GM18502 (cell line): ENCODE data around the gene PNPLA8.
"Not testable (repeated sequence)": the region's sequence is repeated elsewhere in the genome, so short reads cannot be mapped to it uniquely, and the experiment has no call there.

Source experiments
- ATAC-seq: cut with Tn5 transposase; IDR thresholded peaks from one replicate; pipeline ENCODE4 v1.9.1; 2021; ENCODE audit warnings: mild to moderate bottlenecking; ENCODE audit not compliant: unreplicated experiment, poor library complexity

PNPLA8 gene

DNA sequence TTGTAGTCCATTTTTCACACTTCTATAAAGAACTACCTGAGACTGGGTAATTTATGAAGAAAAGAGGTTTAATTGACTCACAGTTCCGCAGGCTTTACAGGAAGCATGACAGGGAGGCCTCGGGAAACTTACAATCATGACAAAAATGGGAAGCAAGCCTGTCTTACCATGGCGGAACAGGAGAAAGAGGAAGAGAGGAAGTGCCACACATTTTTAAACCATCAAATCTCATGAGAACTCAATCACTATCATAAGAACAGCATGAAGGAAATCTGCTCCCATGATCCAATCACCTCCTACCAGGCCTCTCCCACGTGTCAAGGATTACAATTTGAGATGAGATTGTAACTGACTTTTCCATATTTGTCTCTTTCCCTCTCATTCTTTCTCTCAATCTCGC lies 9.3 kb upstream of the PNPLA8 start:
- no peak for ATAC-seq

DNA sequence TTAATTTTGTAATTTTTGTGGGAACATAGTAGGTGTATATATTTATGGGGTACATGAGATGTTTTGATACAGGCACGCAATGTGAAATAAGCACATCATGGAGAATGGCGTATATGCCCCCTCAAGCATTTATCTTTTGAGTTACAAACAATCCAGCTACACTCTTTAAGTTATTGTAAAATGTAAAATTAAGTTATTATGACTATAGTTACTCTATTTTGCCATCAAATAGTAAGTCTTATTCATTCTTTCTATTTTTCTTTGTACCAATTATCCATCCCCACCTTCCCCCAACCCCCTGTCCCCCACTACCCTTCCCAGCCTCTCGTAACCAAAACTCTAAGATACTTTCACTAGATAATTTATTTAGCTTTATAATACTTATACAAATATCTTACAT lies 7.8 kb upstream of the PNPLA8 start:
- no peak for ATAC-seq

DNA sequence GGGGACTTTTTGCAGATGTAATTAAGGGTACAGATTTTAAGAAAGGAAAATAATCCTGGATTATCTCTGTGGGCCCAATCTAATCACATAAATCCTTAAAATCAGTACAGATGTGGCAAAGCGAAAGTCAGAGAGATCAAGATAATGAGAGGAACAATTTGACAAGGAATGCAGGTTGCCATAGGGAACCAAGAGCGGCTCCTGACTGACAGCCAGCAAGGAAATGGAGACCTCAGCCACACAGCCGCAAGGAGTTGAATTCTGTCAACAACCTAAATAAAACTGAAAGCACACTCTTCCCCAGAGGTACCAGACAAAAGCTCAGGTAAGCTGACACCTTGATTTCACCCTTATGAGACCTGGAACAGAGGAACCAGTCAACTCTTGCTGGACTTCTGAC lies 3.4 kb upstream of the PNPLA8 start:
- no peak for ATAC-seq

DNA sequence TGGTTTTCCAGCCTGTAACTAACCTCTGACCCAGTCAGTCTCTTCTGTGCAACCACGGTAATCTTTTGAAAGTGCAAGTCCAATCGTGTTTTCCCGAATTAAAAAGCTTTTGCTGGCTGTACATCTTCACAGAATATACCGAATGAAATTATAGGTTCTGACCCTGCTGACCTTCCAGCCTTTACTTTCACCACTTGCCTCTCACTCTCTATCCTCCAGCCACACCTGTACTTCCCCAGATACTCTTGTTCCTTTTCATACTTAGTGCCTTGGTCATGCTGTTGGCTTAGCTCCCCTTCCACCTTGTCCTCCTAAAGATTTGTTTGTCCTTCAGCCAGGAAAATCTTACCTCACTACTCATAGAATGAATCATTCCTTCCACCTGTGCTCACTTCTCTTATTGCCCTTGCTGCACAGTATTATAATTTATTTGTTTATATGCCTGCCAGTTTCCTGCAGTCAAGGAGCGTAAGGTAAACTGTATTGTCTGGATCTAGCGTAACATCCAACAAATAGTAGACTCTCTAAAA lies 2.3 kb upstream of the PNPLA8 start:
- ATAC-seq = no peak

DNA sequence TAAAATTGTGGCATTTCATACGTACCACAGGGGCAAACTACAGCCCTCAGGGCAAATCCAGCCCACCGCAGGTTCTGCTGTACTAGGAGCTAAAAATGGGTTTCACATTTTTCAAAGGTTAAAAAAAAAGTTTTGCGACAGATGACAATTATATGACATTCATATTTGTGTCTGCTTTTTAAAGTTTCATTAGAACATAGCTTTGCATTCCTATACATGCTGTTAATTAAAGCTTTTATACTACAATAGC lies 758 bp upstream of the PNPLA8 start:
- ATAC-seq = no peak

DNA sequence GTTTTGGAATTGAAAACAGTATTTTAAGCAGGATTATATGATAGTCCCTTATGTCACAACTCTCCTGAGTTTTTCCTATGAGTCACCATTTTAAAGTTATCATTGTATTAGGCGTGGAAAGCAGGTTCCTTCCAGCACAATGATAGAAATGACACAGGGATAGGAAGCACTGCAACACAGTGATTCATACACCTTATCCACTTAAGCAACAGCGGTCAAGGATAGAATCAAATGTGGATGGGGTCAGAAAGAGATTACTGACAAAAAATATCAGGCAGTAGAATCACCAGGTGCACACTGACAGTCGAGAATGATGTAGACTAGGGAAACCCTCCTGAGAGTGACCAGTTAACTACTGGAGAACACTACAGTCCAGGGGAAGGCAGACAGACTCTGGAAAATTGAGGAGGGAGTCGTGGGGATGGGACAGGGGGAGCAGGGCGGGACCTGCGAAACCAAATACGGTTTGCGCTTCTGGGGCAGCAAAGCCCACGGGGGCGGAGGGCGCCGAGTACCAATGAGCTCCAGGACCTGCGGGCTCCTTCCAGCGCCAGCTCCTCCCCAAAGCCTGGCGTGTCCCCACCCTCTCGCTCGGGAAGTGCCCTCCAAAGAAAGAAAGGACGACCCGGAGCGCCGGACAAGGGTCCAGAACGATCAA lies 479 bp downstream of the PNPLA8 start:
- ATAC-seq = peak; percentile 53

DNA sequence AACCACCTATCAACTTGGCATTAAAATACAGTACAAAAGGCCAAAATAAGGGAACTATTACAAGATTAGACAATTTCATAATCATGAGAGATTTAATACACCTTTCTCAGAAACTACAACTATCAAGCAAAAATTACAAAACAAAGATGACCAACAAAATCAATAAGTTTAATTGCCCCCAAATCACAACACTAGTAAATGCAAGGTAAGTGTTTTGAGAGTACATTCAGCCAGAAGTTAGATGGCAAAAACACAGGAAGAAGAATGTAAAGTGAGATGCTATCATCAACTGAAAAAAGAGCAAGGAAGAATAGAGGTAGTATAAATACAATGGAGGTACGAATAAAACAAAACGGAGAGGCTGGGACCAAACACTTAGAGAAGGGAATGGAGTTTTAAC lies 3.2 kb downstream of the PNPLA8 start:
- ATAC-seq = no peak

DNA sequence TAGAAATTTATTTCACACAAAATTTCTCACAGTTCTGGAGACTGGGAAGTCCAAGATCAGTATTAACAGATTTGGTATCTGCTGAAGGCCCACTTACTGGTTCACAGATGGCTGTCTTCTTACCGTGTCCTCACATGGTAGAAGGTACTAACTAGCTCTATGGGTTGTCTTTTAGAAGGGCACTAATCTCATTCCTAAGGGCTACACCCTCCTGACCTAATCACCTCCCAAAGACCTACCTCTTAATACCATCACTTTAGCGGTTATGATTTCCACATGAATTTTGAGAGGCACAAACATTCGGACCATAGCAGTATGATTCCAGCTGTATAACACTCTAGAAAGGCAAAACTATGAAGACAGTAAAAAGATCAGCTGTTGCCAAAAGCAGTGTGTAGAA lies 8.0 kb downstream of the PNPLA8 start:
- no peak for ATAC-seq

DNA sequence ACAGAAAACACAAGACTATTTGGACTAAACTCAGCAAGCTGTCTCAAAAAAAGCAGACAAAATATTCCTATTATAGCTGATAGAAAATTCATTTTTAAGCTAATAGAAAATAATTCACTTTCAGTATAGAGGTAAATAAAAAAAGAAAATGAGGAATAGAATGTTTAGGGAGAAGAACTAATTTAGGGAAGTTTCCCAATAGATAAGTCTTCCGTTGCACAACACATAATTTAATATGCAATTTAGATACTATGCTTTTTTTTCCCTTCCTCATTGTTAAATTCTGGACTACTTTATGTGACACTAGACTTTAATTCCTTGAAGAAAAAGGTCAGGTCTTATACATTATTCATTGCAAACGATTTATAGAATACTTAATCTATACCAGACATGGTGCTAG lies 10.3 kb downstream of the PNPLA8 start:
- no peak for ATAC-seq

DNA sequence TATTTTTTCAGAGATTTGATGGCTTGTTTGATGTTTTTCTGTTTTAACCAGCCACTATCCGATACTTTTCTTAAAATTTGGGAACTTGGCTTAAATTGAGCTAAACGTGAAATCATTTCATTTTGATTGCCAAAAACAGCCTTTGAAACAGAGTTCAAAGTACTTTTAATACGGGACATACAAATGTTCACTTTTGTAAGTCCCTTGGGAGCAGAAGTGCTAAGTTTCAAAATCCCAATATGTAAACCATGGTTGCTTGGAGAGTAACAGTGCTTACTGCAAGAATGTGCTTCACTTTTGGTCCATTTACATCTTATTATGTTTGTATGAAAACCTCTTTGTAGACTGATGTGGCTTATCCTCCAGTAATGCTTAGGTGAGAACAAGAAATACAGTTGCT lies 10.9 kb downstream of the PNPLA8 start:
- ATAC-seq = no peak

DNA sequence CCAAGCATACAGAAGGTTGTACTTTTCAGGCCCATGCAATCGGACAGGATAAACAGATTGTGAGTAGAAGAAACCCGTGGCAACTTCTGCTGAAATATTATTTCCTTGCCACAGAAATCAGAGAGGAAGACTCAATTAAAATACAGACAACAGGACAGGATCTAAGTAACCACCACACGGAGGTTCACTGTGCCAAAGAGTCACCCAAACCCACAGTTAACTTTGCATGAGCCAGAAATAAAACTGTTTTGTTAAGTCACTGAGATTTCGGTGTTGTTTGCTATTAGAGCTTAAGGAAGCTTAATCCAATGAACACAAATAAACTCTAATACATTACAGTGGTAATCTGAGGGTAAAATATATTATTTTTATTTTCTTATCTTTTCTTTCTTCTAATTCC lies 14.0 kb downstream of the PNPLA8 start:
- ATAC-seq = no peak

DNA sequence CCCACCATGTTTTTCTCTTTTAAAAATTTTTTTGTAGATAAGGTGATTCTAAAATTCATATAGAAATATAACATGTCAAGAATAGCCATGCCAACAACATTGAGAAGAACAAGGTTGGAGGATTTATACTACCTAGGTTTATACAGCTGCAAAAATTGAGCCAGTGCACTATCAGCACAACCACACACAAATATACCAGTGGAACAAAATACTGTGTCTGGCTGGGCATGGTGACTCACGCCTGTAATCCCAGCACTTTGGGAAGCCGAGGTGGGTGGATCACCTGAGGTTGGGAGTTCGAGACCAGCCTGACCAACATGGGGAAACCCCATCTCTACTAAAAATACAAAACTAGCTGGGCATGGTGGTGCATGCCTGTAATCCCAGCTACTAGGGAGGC lies 21.4 kb downstream of the PNPLA8 start:
- ATAC-seq = not testable (repeated sequence)

DNA sequence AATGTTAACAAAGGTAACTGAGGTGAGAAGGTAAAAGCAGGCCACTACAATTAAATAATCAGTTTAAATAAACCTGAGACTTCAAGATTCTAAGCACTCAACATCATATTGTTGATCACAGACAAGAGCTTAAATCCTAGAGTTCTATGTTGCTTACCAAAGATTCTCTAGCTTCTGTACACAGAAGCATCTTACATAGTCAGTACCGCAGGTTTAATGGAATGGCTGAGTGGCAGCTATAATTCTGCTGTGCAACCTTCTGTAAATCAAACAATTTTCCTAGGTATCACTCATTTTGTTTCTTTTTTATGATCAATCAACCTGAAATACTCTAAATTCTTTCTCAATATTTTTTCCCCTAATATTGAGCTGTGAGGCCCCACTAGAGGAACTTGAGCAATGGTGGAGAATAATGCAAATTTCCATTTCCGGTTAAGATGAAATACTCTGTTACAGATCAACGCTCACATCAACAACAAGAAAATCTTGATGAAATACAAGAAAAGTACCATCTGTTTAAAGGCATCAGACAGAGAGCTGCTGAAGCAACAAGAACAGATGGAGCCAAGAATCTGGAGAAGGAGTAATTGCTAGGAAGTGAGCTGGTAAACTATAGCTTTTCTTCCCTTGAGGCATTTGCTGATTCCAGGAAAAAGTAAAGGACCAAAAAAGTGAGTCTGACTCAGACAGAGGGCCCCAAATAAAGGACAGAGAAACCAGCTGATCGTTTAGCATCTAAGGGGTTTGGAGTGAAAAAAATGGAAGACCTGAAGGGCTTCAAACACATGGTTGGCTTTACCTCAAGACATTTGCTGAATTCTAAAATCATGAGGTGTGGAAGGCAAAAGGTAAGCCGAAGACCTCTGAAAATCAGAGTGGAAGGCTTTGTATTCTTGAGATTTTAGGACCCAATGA lies 22.6 kb downstream of the PNPLA8 start:
- ATAC-seq = peak; percentile 98

DNA sequence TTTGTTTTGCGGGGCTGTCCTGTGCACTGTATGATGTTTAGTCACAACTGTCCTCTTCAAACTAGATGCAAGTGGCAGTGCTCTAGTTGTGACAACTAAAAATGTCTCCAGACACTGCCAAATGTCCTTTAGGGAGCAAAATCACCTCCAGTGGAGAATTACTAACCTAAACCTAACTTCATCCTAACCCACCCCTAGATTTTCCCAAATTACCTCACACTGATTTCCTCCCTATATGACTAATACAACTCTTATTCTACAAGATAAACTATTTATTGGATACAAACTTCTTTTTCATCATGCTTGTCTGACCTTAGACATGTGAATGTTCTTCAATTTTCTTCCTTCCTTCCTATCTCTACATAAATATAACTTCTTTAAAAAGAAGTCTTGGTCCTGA lies 26.4 kb downstream of the PNPLA8 start:
- ATAC-seq = no peak

DNA sequence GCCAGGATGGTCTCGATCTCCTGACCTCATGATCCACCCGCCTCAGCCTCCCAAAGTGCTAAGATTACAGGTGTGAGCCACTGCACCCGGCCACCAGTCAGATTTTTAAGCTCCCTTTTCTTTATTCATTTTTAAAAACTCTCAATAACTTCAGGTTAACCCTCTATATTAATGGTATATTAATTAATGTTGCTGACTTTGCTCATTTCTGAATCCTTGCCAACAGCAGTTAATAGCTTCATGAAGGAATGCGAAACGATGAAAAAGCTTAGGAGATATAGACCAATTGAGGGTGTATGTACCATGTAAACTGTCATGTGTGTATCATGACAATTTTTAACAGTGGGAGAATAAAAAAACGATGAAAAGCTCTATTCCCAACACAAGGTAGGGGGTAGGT lies 27.5 kb downstream of the PNPLA8 start:
- no peak for ATAC-seq

DNA sequence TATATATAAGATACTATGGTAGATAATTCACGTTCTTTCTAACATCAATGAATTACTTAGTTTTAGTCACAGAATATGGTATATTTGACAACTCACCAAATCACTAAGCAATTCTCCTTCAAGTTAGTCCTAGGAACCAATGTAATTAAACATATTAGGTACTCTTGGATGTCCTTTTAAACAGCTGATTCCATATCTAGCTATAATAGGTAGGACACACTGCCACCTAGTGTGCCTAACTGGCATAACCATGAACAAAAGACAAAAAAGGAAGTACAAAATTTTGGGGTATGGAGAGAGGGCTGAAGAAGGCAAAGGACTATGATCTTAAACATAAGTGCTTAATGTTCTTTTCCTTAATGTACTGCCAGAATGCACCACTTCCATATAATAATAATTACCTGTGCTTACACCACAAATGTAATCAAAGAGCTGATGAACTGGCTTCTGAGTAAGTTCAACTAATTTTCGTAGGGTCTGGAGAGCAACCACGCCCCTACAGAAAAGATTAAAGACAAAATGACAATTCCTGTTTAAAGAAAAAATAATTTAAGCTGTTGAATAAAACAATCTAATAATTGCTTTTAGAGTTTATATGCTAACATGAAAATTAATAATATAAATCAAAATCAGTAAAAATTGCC lies 28.7 kb downstream of the PNPLA8 start:
- peak; percentile 87 for ATAC-seq

DNA sequence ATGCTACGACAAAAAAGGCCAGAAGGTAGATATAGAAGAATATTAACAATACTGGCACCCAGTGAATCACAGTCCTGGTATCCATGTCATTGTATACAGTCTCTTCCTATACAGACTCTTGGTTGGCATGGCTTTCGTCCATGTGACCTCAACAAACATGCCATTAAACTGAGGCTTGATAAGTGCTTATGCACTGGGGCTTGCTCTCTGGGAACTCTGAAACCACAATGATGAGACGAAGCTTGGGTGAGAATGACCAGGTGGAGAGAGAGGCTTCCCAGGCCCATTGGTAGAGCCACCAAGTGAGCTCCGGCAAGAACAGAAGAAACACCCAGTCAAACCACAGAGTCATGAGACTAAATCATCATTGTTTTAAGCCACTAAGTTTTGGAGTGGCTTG lies 33.2 kb downstream of the PNPLA8 start:
- ATAC-seq = no peak

DNA sequence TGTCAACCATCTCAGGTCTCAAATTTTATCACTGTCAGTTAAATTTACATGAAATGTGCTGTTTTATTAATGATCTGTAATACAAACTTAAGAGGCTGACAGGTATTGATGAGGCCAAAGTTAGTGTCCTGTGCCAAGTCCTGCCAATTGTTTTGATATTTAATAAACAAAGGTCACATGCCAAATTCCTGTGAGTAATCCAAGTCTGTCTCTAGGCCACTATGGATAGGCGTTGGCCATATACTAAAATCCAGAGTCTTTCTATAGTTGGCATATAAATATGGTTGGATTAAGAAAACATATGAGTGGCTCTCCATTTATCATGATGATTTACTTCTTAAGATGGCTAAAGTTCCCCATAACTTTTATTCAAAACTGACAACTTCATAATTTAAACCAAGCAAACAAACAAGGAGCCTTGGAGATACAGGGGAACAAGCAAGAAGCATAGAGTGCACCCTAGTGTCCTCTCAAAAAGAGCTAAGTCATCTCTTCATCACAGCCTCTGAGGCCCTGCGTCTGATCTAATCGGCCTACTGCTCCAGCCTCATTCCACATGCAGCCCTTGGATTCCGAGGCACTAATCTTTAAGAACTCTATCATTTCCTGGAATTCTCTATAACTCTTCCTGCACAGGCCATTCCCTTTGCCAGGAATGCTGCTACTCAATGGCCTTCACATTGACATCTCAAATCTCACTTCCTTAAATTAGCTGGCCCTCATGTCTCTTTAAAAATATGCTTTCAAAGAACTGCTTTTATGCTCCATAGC lies 37.0 kb downstream of the PNPLA8 start:
- ATAC-seq = no peak

DNA sequence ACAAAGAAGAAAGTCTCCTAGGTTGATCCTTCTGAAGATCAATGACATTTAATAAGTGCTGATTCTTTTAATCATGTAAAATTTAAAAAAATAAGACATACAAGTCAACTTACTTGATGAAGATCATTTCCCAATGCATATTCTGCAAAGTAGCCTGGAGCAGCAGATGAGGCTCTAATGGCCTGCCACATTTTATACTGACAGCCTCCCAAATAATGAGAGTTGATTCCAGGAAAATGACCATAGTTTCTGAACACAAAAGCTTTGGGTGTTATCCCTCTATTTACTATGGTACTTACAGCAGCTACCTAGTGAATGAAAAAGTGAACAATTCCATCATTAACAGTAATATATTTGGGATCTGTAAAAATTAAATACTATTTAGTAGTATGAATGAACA lies 38.3 kb downstream of the PNPLA8 start:
- ATAC-seq = no peak

DNA sequence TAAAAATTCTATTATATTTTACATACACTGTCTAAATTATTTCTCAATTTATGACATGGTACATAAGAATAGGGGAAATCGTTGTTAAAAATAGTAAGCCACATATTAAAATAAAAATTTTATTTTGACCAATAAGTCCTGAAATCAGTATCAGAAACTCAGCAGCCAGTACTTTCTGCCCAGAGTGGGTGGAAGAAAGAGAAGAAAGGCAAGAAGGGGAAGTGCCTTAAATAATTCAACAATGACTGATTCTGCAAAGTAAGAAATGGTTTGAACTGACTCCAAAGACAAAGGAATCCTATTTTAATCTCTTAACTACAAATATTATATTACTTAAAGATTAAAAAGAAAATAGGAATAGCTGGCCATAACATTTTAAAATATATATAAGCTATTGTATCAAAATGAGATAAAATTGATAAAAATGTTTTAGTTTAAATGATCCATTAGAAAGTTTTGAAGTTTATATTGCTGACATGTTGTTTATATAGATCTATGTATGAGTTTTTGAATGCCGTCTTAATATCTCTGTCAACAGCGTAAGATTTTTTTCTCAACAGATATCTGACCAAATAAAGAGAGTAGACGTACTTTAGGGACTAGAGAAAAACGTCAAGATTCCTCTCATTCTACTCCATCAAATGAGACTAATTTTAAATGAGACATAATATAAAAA lies 39.5 kb downstream of the PNPLA8 start:
- no peak for ATAC-seq
